Hepatocyte (in vitro differentiated cells): ENCODE measurements around the gene UBE2E1. TPM values are rescaled to one million over a fixed set of nuclear protein-coding genes. Genes with fewer than 3 reads are reported as not detected.

Source experiments
- DNase-seq: peaks from one replicate; pipeline ENCODE4 v3.0.0-alpha.2; 2016; ENCODE audit warnings: low spot score
- H2AFZ ChIP-seq: fragments of 200-600 bp; sonication (generic); 2 replicates; pipeline ENCODE4 v1.6.0; 2016; ENCODE audit warnings: antibody characterized with exemption, mild to moderate bottlenecking
- H3K27ac ChIP-seq: fragments of 200-600 bp; sonication (generic); 2 replicates; pipeline ENCODE4 v1.5.1; 2016; ENCODE audit warnings: mild to moderate bottlenecking
- H3K27me3 ChIP-seq: fragments of 200-600 bp; sonication (generic); 2 replicates; pipeline ENCODE4 v1.6.1; 2016
- H3K36me3 ChIP-seq: fragments of 200-600 bp; sonication (generic); replicated peaks from 2 replicates; pipeline ENCODE4 v1.5.1; 2016; ENCODE audit warnings: low read depth; ENCODE audit not compliant: insufficient read depth
- H3K4me1 ChIP-seq: fragments of 200-600 bp; sonication (generic); 2 replicates; pipeline ENCODE4 v1.5.1; 2016; ENCODE audit warnings: mild to moderate bottlenecking, moderate library complexity; ENCODE audit not compliant: insufficient read depth
- H3K4me2 ChIP-seq: fragments of 200-600 bp; sonication (generic); 2 replicates; pipeline ENCODE4 v1.6.0; 2016
- H3K4me3 ChIP-seq: fragments of 200-600 bp; sonication (generic); 2 replicates; pipeline ENCODE4 v1.5.1; 2016; ENCODE audit warnings: mild to moderate bottlenecking
- H3K79me2 ChIP-seq: fragments of 200-600 bp; sonication (generic); 2 replicates; pipeline ENCODE4 v1.6.0; 2017; ENCODE audit warnings: mild to moderate bottlenecking
- H3K9me2 ChIP-seq: fragments of 200-600 bp; sonication (generic); replicated peaks from 2 replicates; pipeline ENCODE4 v1.6.0; 2017; ENCODE audit warnings: mild to moderate bottlenecking; ENCODE audit not compliant: insufficient read depth
- H3K9me3 ChIP-seq: fragments of 200-600 bp; sonication (generic); 2 replicates; pipeline ENCODE4 v1.5.1; 2016; ENCODE audit warnings: low read depth, mild to moderate bottlenecking
- H4K20me1 ChIP-seq: fragments of 200-600 bp; sonication (generic); 2 replicates; pipeline ENCODE4 v1.6.0; 2016; ENCODE audit warnings: mild to moderate bottlenecking; ENCODE audit not compliant: insufficient read depth, poor library complexity, severe bottlenecking
- EZH2 ChIP-seq: fragments of 200-600 bp; sonication (generic); IDR thresholded peaks from 2 replicates; pipeline ENCODE4 v1.6.1; 2016; ENCODE audit warnings: antibody characterized with exemption, mild to moderate bottlenecking, borderline replicate concordance
- EZH2phosphoT487 ChIP-seq: fragments of 200-600 bp; sonication (generic); IDR thresholded peaks from one replicate; pipeline ENCODE4 v1.6.1; 2018; ENCODE audit warnings: antibody characterized with exemption, mild to moderate bottlenecking, low read depth, moderate library complexity; ENCODE audit not compliant: unreplicated experiment, severe bottlenecking
- WGBS: methylation state at CpG from one replicate; pipeline ENCODE4 v1.1.6; 2016; ENCODE audit warnings: low lambda C conversion rate; ENCODE audit errors: missing lambda C conversion rate; 5-methylcytosine and 5-hydroxymethylcytosine counted together
- polyA plus RNA-seq: library from polyadenylated mRNA; unstranded; fragments of >200 nt; fragmentation: Nextera tagmentation; extraction: Ambion mirVana; gene quantifications from 2 replicates; pipeline ENCODE4 v1.2.1, GENCODE V29; 2016
- total RNA-seq: library from RNA; depleted of rRNA; stranded (reverse); fragments of >200 nt; gene quantifications from 2 replicates; pipeline ENCODE4 v1.2.3, GENCODE V29; 2014
- TF ChIP-seq, protein P1 (sequence below): fragments of 200-600 bp; sonication (generic); IDR thresholded peaks from 2 replicates; pipeline ENCODE4 v1.5.1; 2016; ENCODE audit warnings: antibody characterized with exemption, mild to moderate bottlenecking; ENCODE audit not compliant: poor library complexity

The UBE2E1 gene
- total and polyA plus RNA-seq, 2 experiments from 2014 or later = 20.8 to 179 TPM

GRCh38 chr3:23913182-23913581 lies 107.4 kb downstream of the UBE2E1 start:
- peaks cover 67% of the 10 kb centered on the region for H3K79me2 ChIP-seq
- no peak overlapping the region for H3K4me3 ChIP-seq
- H3K4me1 ChIP-seq = peaks cover 18% of the 10 kb centered on the region
- 84% methylated on average over 1 of the region's 1 CpG for WGBS
- peaks cover 19% of the 10 kb centered on the region for H4K20me1 ChIP-seq
- no peak overlapping the region for H3K4me2 ChIP-seq
- H3K9me3 ChIP-seq = no peaks in the 10 kb centered on the region
- TF ChIP-seq EZH2 = no peak
- no peak for TF ChIP-seq EZH2phosphoT487
- TF ChIP-seq, protein P1, sequence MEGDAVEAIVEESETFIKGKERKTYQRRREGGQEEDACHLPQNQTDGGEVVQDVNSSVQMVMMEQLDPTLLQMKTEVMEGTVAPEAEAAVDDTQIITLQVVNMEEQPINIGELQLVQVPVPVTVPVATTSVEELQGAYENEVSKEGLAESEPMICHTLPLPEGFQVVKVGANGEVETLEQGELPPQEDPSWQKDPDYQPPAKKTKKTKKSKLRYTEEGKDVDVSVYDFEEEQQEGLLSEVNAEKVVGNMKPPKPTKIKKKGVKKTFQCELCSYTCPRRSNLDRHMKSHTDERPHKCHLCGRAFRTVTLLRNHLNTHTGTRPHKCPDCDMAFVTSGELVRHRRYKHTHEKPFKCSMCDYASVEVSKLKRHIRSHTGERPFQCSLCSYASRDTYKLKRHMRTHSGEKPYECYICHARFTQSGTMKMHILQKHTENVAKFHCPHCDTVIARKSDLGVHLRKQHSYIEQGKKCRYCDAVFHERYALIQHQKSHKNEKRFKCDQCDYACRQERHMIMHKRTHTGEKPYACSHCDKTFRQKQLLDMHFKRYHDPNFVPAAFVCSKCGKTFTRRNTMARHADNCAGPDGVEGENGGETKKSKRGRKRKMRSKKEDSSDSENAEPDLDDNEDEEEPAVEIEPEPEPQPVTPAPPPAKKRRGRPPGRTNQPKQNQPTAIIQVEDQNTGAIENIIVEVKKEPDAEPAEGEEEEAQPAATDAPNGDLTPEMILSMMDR = no peak
- no peak for DNase-seq
- H3K36me3 ChIP-seq = no peaks in the 10 kb centered on the region
- H2AFZ ChIP-seq = no peak overlapping the region
- H3K27ac ChIP-seq = no peak overlapping the region
- H3K9me2 ChIP-seq = no peaks in the 10 kb centered on the region
- H3K27me3 ChIP-seq = no peaks in the 10 kb centered on the region

DNA sequence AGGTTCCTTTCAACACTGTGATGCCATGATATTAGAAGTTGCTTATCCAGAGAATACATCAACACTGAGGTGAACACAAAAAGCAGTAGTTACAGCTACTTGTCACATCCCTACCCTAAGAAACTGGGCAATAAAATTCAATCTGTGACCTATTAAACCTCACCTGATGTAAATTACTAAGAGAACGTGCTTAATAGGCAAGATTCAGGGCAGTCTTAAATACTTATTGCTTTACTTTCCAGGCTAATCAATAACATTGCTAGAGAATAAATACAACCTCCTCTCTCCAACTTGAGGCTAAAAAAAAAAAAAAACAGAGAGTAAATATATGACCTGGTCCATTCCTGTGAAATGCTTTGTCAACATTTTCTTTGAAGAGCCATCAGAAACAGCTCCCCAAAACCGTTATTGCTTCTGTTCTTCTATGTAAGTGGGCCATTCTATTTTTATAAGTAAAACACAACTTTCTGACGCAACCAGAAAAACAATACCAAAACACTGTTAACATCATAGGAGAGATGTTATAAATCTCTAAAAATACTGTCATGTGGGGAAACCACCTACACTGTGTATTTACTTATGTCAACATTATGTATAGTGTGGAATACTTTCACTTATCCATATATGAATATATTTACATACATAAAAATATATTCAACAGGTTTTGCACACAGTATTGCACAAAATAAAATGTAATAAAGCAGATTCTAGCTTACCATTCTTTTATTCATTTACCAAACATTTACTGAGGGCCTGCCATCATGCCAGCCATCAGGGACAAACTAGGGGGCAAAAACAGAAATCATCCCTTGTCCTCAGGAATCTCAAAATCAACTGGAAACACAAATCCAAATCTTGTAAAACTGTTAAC lies 108.4 kb downstream of the UBE2E1 start:
- Histone ChIP-seq H3K9me2 (no peaks in the 10 kb centered on the region), H3K27ac (no peak overlapping the region), H2AFZ (no peak overlapping the region), H3K27me3 (no peaks in the 10 kb centered on the region), H3K9me3 (no peaks in the 10 kb centered on the region), H3K4me1 (peaks cover 24% of the 10 kb centered on the region), H3K36me3 (no peaks in the 10 kb centered on the region), H3K4me2 (peak overlapping the region; percentile 18), H3K79me2 (peaks cover 76% of the 10 kb centered on the region), H3K4me3 (no peak overlapping the region), H4K20me1 (peaks cover 28% of the 10 kb centered on the region)
- WGBS = 62% methylated on average over 3 of the region's 3 CpGs
- no peak for DNase-seq
- TF ChIP-seq, protein P1 = no peak
- no peak for TF ChIP-seq EZH2phosphoT487
- TF ChIP-seq EZH2 = no peak

DNA sequence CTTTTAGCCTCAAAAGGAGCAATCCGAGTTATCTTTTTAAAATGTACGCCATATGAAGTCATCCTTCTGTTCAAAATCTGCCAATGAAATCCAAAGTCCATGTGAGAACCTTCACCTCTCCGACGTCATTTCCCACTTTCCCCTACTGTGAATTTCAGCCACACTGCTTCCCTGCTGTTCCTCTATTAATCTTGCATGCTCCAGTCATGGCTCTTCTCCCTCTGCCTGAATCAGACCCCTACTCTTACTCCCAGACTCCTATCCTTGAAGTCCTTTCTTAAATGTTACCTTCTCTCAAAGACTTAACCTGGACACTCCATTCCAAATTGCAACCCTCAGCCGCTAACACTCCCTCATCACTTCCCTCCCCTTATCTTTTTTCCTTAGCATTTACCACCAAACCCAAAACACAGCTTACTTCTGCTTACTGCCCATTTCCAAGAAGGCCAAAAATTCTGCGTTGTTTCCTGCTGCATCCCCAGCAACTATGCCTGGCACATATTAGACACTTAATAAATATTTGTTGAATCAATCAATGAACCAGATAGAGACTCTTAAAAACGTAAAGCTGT lies 109.9 kb downstream of the UBE2E1 start:
- H3K79me2 ChIP-seq = peaks cover 76% of the 10 kb centered on the region
- TF ChIP-seq EZH2phosphoT487 (no peak), EZH2 (no peak)
- TF ChIP-seq, protein P1 = no peak
- H3K4me2 ChIP-seq = peak overlapping the region; percentile 78
- peaks cover 24% of the 10 kb centered on the region for H3K4me1 ChIP-seq
- no peaks in the 10 kb centered on the region for H3K9me2 ChIP-seq
- peak overlapping the region; percentile 69 for H2AFZ ChIP-seq
- 34% methylated on average over 7 of the region's 7 CpGs for WGBS
- peak overlapping the region; percentile 89 for H3K27ac ChIP-seq
- peaks cover 43% of the 10 kb centered on the region for H4K20me1 ChIP-seq
- H3K9me3 ChIP-seq = no peaks in the 10 kb centered on the region
- peak; percentile 47 for DNase-seq
- H3K4me3 ChIP-seq = peak overlapping the region; percentile 30
- H3K27me3 ChIP-seq = no peaks in the 10 kb centered on the region
- no peaks in the 10 kb centered on the region for H3K36me3 ChIP-seq
